SK-N-SH treated with all-trans-retinoic acid at 6 μM for 48 hours (cell line): ENCODE results near the gene LCNL1.

Experiments
- ATAC-seq: fragments of 200-7000 bp; cut with Tn5 transposase; 3 replicates; pipeline ENCODE4 v1.9.1; 2020; ENCODE audit warnings: mild to moderate bottlenecking, moderate library complexity
- BACH2 ChIP-seq: fragments of 250-450 bp; sonication (Bioruptor Pico); IDR thresholded peaks from 2 replicates; pipeline ENCODE4 v1.9.0; 2021; ENCODE audit warnings: mild to moderate bottlenecking, borderline replicate concordance
- CSDC2 ChIP-seq: fragments of 250-450 bp; sonication (Bioruptor Pico); IDR thresholded peaks from 2 replicates; pipeline ENCODE4 v1.5.0; 2020; ENCODE audit warnings: mild to moderate bottlenecking, moderate library complexity
- ESRRG ChIP-seq: fragments of 250-450 bp; sonication (Bioruptor Pico); IDR thresholded peaks from 2 replicates; pipeline ENCODE4 v1.6.1; 2021; ENCODE audit warnings: mild to moderate bottlenecking
- ISL1 ChIP-seq: fragments of 250-450 bp; sonication (Bioruptor Pico); IDR thresholded peaks from 2 replicates; pipeline ENCODE4 v2.1.2; 2022; ENCODE audit warnings: mild to moderate bottlenecking, moderate library complexity
- OSR1 ChIP-seq: fragments of 250-450 bp; sonication (Bioruptor Pico); IDR thresholded peaks from 2 replicates; pipeline ENCODE4 v1.8.0; 2022; ENCODE audit warnings: moderate library complexity, mild to moderate bottlenecking, inconsistent platforms
- PATZ1 ChIP-seq: fragments of 250-450 bp; sonication (Bioruptor Pico); IDR thresholded peaks from 2 replicates; pipeline ENCODE4 v1.8.0; 2020; ENCODE audit warnings: mild to moderate bottlenecking, moderate library complexity, borderline replicate concordance
- POU6F1 ChIP-seq: fragments of 250-450 bp; sonication (Bioruptor Pico); IDR thresholded peaks from 2 replicates; pipeline ENCODE4 v1.8.0; 2021; ENCODE audit warnings: low read depth, mild to moderate bottlenecking, moderate library complexity, borderline replicate concordance
- PPARA ChIP-seq: fragments of 250-450 bp; sonication (Bioruptor Pico); IDR thresholded peaks from 2 replicates; pipeline ENCODE4 v1.5.0; 2020; ENCODE audit warnings: mild to moderate bottlenecking, borderline replicate concordance
- SNAI2 ChIP-seq: fragments of 250-450 bp; sonication (Bioruptor Pico); IDR thresholded peaks from 2 replicates; pipeline ENCODE4 v1.5.0; 2020; ENCODE audit warnings: mild to moderate bottlenecking, moderate library complexity
- TCF4 ChIP-seq: fragments of 250-450 bp; sonication (Bioruptor Pico); IDR thresholded peaks from 2 replicates; pipeline ENCODE4 v1.8.0; 2021; ENCODE audit warnings: mild to moderate bottlenecking, moderate library complexity, borderline replicate concordance
- TOX ChIP-seq: fragments of 250-450 bp; sonication (Bioruptor Pico); IDR thresholded peaks from 2 replicates; pipeline ENCODE4 v1.8.0; 2021; ENCODE audit warnings: mild to moderate bottlenecking, moderate library complexity, borderline replicate concordance
- ZFP3 ChIP-seq: fragments of 250-450 bp; sonication (Bioruptor Pico); IDR thresholded peaks from 2 replicates; pipeline ENCODE4 v1.5.0; 2020; ENCODE audit warnings: mild to moderate bottlenecking, moderate library complexity
- ZFP30 ChIP-seq: fragments of 450-650 bp; formaldehyde crosslinking; IDR thresholded peaks from 2 replicates; pipeline ENCODE4 v1.5.0; 2022; ENCODE audit warnings: mild to moderate bottlenecking, moderate library complexity
- ZNF565 ChIP-seq: fragments of 450-650 bp; formaldehyde crosslinking; conservative IDR thresholded peaks from 2 replicates; pipeline ENCODE4 v1.5.0; 2020; ENCODE audit warnings: low read depth, mild to moderate bottlenecking, moderate library complexity
- ZNF70 ChIP-seq: fragments of 450-650 bp; formaldehyde crosslinking; IDR thresholded peaks from 2 replicates; pipeline ENCODE4 v1.5.0; 2020; ENCODE audit warnings: mild to moderate bottlenecking, moderate library complexity
- ZNF8 ChIP-seq: fragments of 450-650 bp; formaldehyde crosslinking; IDR thresholded peaks from 2 replicates; pipeline ENCODE4 v1.5.0; 2020; ENCODE audit warnings: mild to moderate bottlenecking, moderate library complexity
- TF ChIP-seq, protein P1 (sequence below): fragments of 250-450 bp; sonication (Bioruptor Pico); IDR thresholded peaks from 2 replicates; pipeline ENCODE4 v1.5.1; 2020; ENCODE audit warnings: low read depth, mild to moderate bottlenecking, moderate library complexity
- TF ChIP-seq, protein P2 (sequence below): fragments of 250-450 bp; sonication (Bioruptor Pico); IDR thresholded peaks from 2 replicates; pipeline ENCODE4 v1.5.0; 2020; ENCODE audit warnings: mild to moderate bottlenecking, moderate library complexity

LCNL1 gene

DNA sequence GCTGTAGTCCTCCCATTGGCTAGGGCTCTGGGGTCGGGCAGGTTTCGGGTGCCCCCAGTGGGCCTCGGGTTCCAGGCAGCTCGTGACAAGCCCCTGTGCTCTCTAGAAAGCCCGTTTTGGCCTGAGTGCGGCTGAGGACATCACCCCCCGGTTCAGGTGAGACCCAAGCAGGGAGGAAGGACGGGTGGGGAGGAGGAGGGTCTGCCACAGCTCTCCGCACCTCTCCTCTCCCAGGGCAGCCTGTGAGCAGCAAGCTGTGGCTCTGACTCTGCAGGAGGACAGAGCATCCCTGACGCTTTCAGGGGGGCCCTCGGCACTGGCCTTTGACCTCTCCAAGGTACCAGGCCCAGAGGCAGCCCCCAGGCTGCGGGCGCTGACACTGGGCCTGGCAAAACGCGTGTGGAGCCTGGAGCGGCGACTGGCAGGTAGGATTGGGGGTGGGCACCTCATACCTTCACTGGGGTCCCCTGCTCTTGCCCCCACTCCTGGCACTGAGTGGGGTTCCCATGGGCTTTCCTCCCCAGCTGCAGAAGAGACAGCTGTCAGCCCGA lies 10.1 kb downstream of the LCNL1 start:
- no peak for ATAC-seq

GRCh38 chr9:136994180-136994887 lies 11.5 kb downstream of the LCNL1 start:
- ATAC-seq: no peak
- no peak for TF ChIP-seq OSR1 (CRISPR knock-in tag)
- TF ChIP-seq PPARA (CRISPR knock-in tag): no peak
- TF ChIP-seq, protein P1, sequence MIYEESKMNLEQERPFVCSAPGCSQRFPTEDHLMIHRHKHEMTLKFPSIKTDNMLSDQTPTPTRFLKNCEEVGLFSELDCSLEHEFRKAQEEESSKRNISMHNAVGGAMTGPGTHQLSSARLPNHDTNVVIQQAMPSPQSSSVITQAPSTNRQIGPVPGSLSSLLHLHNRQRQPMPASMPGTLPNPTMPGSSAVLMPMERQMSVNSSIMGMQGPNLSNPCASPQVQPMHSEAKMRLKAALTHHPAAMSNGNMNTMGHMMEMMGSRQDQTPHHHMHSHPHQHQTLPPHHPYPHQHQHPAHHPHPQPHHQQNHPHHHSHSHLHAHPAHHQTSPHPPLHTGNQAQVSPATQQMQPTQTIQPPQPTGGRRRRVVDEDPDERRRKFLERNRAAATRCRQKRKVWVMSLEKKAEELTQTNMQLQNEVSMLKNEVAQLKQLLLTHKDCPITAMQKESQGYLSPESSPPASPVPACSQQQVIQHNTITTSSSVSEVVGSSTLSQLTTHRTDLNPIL: no peak
- no peak for TF ChIP-seq ZNF8 (CRISPR knock-in tag)
- no peak for TF ChIP-seq CSDC2 (CRISPR knock-in tag)
- TF ChIP-seq SNAI2: no peak
- no peak for TF ChIP-seq BACH2 (CRISPR knock-in tag)
- no peak for TF ChIP-seq TCF4
- TF ChIP-seq TOX (CRISPR knock-in tag): no peak
- no peak for TF ChIP-seq ZFP30 (CRISPR knock-in tag)
- TF ChIP-seq, protein P2, sequence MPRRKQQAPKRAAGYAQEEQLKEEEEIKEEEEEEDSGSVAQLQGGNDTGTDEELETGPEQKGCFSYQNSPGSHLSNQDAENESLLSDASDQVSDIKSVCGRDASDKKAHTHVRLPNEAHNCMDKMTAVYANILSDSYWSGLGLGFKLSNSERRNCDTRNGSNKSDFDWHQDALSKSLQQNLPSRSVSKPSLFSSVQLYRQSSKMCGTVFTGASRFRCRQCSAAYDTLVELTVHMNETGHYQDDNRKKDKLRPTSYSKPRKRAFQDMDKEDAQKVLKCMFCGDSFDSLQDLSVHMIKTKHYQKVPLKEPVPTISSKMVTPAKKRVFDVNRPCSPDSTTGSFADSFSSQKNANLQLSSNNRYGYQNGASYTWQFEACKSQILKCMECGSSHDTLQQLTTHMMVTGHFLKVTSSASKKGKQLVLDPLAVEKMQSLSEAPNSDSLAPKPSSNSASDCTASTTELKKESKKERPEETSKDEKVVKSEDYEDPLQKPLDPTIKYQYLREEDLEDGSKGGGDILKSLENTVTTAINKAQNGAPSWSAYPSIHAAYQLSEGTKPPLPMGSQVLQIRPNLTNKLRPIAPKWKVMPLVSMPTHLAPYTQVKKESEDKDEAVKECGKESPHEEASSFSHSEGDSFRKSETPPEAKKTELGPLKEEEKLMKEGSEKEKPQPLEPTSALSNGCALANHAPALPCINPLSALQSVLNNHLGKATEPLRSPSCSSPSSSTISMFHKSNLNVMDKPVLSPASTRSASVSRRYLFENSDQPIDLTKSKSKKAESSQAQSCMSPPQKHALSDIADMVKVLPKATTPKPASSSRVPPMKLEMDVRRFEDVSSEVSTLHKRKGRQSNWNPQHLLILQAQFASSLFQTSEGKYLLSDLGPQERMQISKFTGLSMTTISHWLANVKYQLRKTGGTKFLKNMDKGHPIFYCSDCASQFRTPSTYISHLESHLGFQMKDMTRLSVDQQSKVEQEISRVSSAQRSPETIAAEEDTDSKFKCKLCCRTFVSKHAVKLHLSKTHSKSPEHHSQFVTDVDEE (CRISPR knock-in tag): no peak
- no peak for TF ChIP-seq ZNF565
- TF ChIP-seq ZFP3 (CRISPR knock-in tag): no peak
- TF ChIP-seq ISL1 (CRISPR knock-in tag): no peak
- TF ChIP-seq, all 23 proteins: peak for 0

More for the DNA sequence above, 10.1 kb downstream of the LCNL1 start:
- TF ChIP-seq, protein P1: no peak
- no peak for TF ChIP-seq ZFP30 (CRISPR knock-in tag)
- TF ChIP-seq SNAI2: no peak
- no peak for TF ChIP-seq TCF4
- no peak for TF ChIP-seq ZFP3 (CRISPR knock-in tag)
- TF ChIP-seq ZNF70 (CRISPR knock-in tag): no peak
- TF ChIP-seq, protein P2 (CRISPR knock-in tag): no peak
- TF ChIP-seq PATZ1 (CRISPR knock-in tag): no peak
- no peak for TF ChIP-seq ZNF565
- TF ChIP-seq POU6F1 (CRISPR knock-in tag): no peak
- TF ChIP-seq ISL1 (CRISPR knock-in tag): no peak
- no peak for TF ChIP-seq PPARA (CRISPR knock-in tag)
- no peak for TF ChIP-seq ESRRG (CRISPR knock-in tag)
